HCT116 (cell line): ENCODE measurements around the gene OPN1SW. TPM values are rescaled to one million over a fixed set of nuclear protein-coding genes. Genes with fewer than 3 reads are reported as not detected.

Source experiments
- ATAC-seq: fragments of 200-7000 bp; cut with Tn5 transposase; 2 replicates; pipeline ENCODE4 v1.9.1; 2020; ENCODE audit warnings: mild to moderate bottlenecking, moderate library complexity
- BruUV-seq: library from RNA; stranded (reverse); fragments of 400-500 nt; replicated peaks from 2 replicates; lab custom pipeline; 2021; lab: Mats Ljungman, UMichigan
- CTCF ChIA-PET: fragments of 300-600 bp; sonication (Branson Sonifier 250); formaldehyde crosslinking; loops from one replicate; lab custom pipeline; 2021; ENCODE audit warnings: antibody characterized with exemption; lab: Charles Lee
- POLR2A ChIA-PET: fragments of 300-600, 350-600 bp; sonication (Branson Sonifier 250); formaldehyde crosslinking; loops from one replicate; lab custom pipeline; 2021; ENCODE audit warnings: antibody characterized with exemption; lab: Charles Lee
- RAD21 ChIA-PET, 2 experiments: fragments of 300-600 bp; sonication (Branson Sonifier 250); formaldehyde crosslinking; loops; one replicate each; lab custom pipeline; 2023; ENCODE audit warnings: low total read pairs in 2 of 2; ENCODE audit not compliant: uncharacterized antibody in 2 of 2, unreplicated experiment in 2 of 2, low non-redundant PET in 1 of 2; lab: Charles Lee
- DNase-seq: peaks from one replicate; pipeline ENCODE4 v3.0.0-alpha.2; 2010; ENCODE audit warnings: low read depth, low spot score
- H2AFZ ChIP-seq: fragments of 200-600 bp; shearing (Covaris generic), sonication (generic); 2 replicates; pipeline ENCODE4 v1.6.1; 2017; ENCODE audit warnings: low read depth, mixed run types, mixed read lengths, antibody characterized with exemption, low read length; ENCODE audit not compliant: poor library complexity, severe bottlenecking
- H3K27ac ChIP-seq: 2 replicates; pipeline ENCODE4 v1.5.1; 2012; ENCODE audit warnings: low read depth, low read length
- H3K27me3 ChIP-seq: fragments of 200-600 bp; sonication (generic); 2 replicates; pipeline ENCODE4 v1.6.1; 2016; ENCODE audit warnings: mixed run types, low read length, mixed read lengths; ENCODE audit not compliant: insufficient read depth
- H3K36me3 ChIP-seq, 2 experiments: fragments of 200-500 bp in 1 of 2; fragments of 200-600 bp in 1 of 2; sonication (Bioruptor generic) in 1 of 2; sonication (generic) in 1 of 2; 2 replicates each; pipeline versions ENCODE4 v1.5.1 to v1.6.1; 2014 to 2016; ENCODE audit warnings: low read length in 2 of 2, inconsistent platforms in 1 of 2, mixed read lengths in 1 of 2, mixed run types in 1 of 2; ENCODE audit not compliant: insufficient read depth in 2 of 2, control insufficient read depth in 1 of 2
- H3K4me1 ChIP-seq, 2 experiments: fragments of 200-600 bp in 1 of 2; sonication (generic) in 1 of 2; 2 replicates each; pipeline versions ENCODE4 v1.5.1 to v1.6.1; 2012 to 2017; ENCODE audit warnings: low read length in 2 of 2, inconsistent platforms in 1 of 2, mild to moderate bottlenecking in 1 of 2, mixed read lengths in 1 of 2, mixed run types in 1 of 2, moderate library complexity in 1 of 2; ENCODE audit not compliant: insufficient read depth in 2 of 2, control insufficient read depth in 1 of 2
- H3K4me2 ChIP-seq: fragments of 200-600 bp; sonication (generic); 2 replicates; pipeline ENCODE4 v1.6.1; 2017; ENCODE audit warnings: mixed run types, low read length, mixed read lengths
- H3K4me3 ChIP-seq, 2 experiments: fragments of 200-600 bp in 1 of 2; sonication (generic) in 1 of 2; replicated peaks in 1 of 2; 2 replicates each; pipeline ENCODE4 v1.5.1; 2011 to 2016; ENCODE audit warnings: low read length in 2 of 2, control low read depth in 1 of 2, low read depth in 1 of 2, mild to moderate bottlenecking in 1 of 2, mixed read lengths in 1 of 2, mixed run types in 1 of 2
- H3K79me2 ChIP-seq: fragments of 200-600 bp; sonication (generic); 2 replicates; pipeline ENCODE4 v1.6.1; 2017; ENCODE audit warnings: mild to moderate bottlenecking, mixed run types, low read length, moderate library complexity, mixed read lengths; ENCODE audit not compliant: insufficient read depth
- H3K9ac ChIP-seq: fragments of 200-600 bp; sonication (generic); 2 replicates; pipeline ENCODE4 v1.6.1; 2016; ENCODE audit warnings: low read length, mixed read lengths
- H3K9me2 ChIP-seq: fragments of 200-600 bp; sonication (generic), shearing (Covaris generic); 2 replicates; pipeline ENCODE4 v1.6.1; 2017; ENCODE audit warnings: mixed run types, mild to moderate bottlenecking, moderate library complexity; ENCODE audit not compliant: insufficient read depth
- H3K9me3 ChIP-seq, 2 experiments: fragments of 200-500 bp in 1 of 2; fragments of 200-600 bp in 1 of 2; sonication (Bioruptor generic) in 1 of 2; sonication (generic) in 1 of 2; 2 replicates each; pipeline ENCODE4 v1.6.1; 2014 to 2017; ENCODE audit warnings: low read length in 2 of 2, mixed read lengths in 2 of 2, inconsistent platforms in 1 of 2, low read depth in 1 of 2, mild to moderate bottlenecking in 1 of 2, mixed run types in 1 of 2, moderate library complexity in 1 of 2; ENCODE audit not compliant: control insufficient read depth in 1 of 2, insufficient read depth in 1 of 2
- H4K20me1 ChIP-seq: fragments of 200-600 bp; sonication (generic), shearing (Covaris generic); 2 replicates; pipeline ENCODE4 v1.6.1; 2017; ENCODE audit warnings: mixed run types, mild to moderate bottlenecking, moderate library complexity; ENCODE audit not compliant: insufficient read depth
- CEBPB ChIP-seq: IDR thresholded peaks from 2 replicates; pipeline ENCODE4 v1.6.1; 2012; ENCODE audit warnings: low read depth
- EGR1 ChIP-seq: IDR thresholded peaks from 2 replicates; pipeline ENCODE4 v1.6.1; 2012; ENCODE audit warnings: low read depth
- ELF1 ChIP-seq: IDR thresholded peaks from 2 replicates; pipeline ENCODE4 v1.6.1; 2012; ENCODE audit warnings: low read depth, borderline replicate concordance
- EZH2phosphoT487 ChIP-seq: fragments of 200-600 bp; IDR thresholded peaks from 2 replicates; pipeline ENCODE4 v1.6.1; 2018; ENCODE audit warnings: antibody characterized with exemption, borderline replicate concordance
- POLR2A ChIP-seq: IDR thresholded peaks from 2 replicates; pipeline ENCODE4 v1.7.0; 2011; ENCODE audit warnings: borderline replicate concordance; ENCODE audit not compliant: insufficient read depth, insufficient read length; ENCODE audit errors: extremely low read depth
- POLR2AphosphoS5 ChIP-seq: IDR thresholded peaks from 2 replicates; pipeline ENCODE4 v1.6.1; 2011; ENCODE audit warnings: mild to moderate bottlenecking, low read depth, low read length, moderate library complexity
- RAD21 ChIP-seq: IDR thresholded peaks from 2 replicates; pipeline ENCODE4 v1.6.1; 2012; ENCODE audit warnings: low read depth, mild to moderate bottlenecking
- SIN3A ChIP-seq: IDR thresholded peaks from 2 replicates; pipeline ENCODE4 v1.6.1; 2012; ENCODE audit warnings: low read depth
- SP1 ChIP-seq: IDR thresholded peaks from 2 replicates; pipeline ENCODE4 v1.6.1; 2012; ENCODE audit warnings: low read depth
- TCF7L2 ChIP-seq: IDR thresholded peaks from 2 replicates; pipeline ENCODE4 v1.7.0; 2011; ENCODE audit warnings: borderline replicate concordance, inconsistent platforms; ENCODE audit not compliant: insufficient read depth, insufficient read length; ENCODE audit errors: extremely low read depth
- YY1 ChIP-seq: IDR thresholded peaks from 2 replicates; pipeline ENCODE4 v1.6.1; 2011; ENCODE audit warnings: low read length, low read depth, moderate library complexity, mild to moderate bottlenecking; ENCODE audit not compliant: insufficient replicate concordance; ENCODE audit errors: extremely low read depth
- ZBTB33 ChIP-seq: IDR thresholded peaks from 2 replicates; pipeline ENCODE4 v1.6.1; 2011; ENCODE audit warnings: mild to moderate bottlenecking, low read length, moderate library complexity; ENCODE audit not compliant: insufficient replicate concordance; ENCODE audit errors: extremely low read depth
- intact Hi-C: fragments of 100-400 bp; cut with micrococcal nuclease; formaldehyde crosslinking; loops from 2 replicates; pipeline ENCODE4 v1.10.0; 2022
- total RNA-seq: library from RNA; stranded (reverse); gene quantifications from one replicate; pipeline ENCODE4 v1.2.1, GENCODE V29; 2021; ENCODE audit not compliant: unreplicated experiment

Gene OPN1SW
- total RNA-seq, 1 experiment from 2014 or later, result not detected

GRCh38 chr7:128745706-128746105, 29.9 kb downstream of the OPN1SW start:
- RAD21 ChIA-PET, result no interaction called here
- no peak for DNase-seq
- Histone ChIP-seq H3K27ac (no peak overlapping the region), H3K79me2 (peaks cover 98% of the 10 kb centered on the region), H3K9me3 (no peaks in the 10 kb centered on the region), H2AFZ (no peak overlapping the region), H3K27me3 (no peaks in the 10 kb centered on the region)
- no TSS peak for BruUV-seq
- CTCF ChIA-PET, result no interaction called here
- no peak for TF ChIP-seq ZBTB33
- no peak for TF ChIP-seq EZH2phosphoT487
- no peak for TF ChIP-seq POLR2A
- no peak for TF ChIP-seq RAD21
- TF ChIP-seq YY1, result no peak
- TF ChIP-seq, all 23 proteins: peak for 0
- peaks cover 40% of the 10 kb centered on the region; the same call in 1 of the 2 replicates for H4K20me1 ChIP-seq
- H3K9me2 ChIP-seq, result no peaks in the 10 kb centered on the region
- H3K36me3 ChIP-seq, result peaks cover 20 to 21% of the 10 kb centered on the region in 2 experiments
- no peak overlapping the region for H3K4me2 ChIP-seq
- intact Hi-C loops, result no loop called here
- H3K4me1 ChIP-seq, result peaks cover under 1 to 11% of the 10 kb centered on the region in 2 experiments; a peak in 2 of 4 replicates
- ATAC-seq, result no peak
- H3K9ac ChIP-seq, result no peak overlapping the region
- POLR2A ChIA-PET, result no interaction called here
- no peak overlapping the region for H3K4me3 ChIP-seq

GRCh38 chr7:128744366-128744905, 31.2 kb downstream of the OPN1SW start:
- Histone ChIP-seq H3K27ac (no peak overlapping the region), H3K9me3 (no peaks in the 10 kb centered on the region), H3K4me1 (peaks cover 4 to 20% of the 10 kb centered on the region in 2 experiments; a peak in 2 of 4 replicates), H3K79me2 (peaks cover 100% of the 10 kb centered on the region), H3K9me2 (no peaks in the 10 kb centered on the region), H3K27me3 (no peaks in the 10 kb centered on the region), H3K4me2 (no peak overlapping the region), H4K20me1 (peaks cover 45% of the 10 kb centered on the region; the same call in 1 of the 2 replicates), H2AFZ (no peak overlapping the region), H3K36me3 (peaks cover 11 to 14% of the 10 kb centered on the region in 2 experiments), H3K4me3 (no peak overlapping the region), H3K9ac (no peak overlapping the region)
- intact Hi-C loops, result no loop called here
- POLR2A ChIA-PET, result no interaction called here
- RAD21 ChIA-PET, result no interaction called here
- no peak for DNase-seq
- CTCF ChIA-PET, result no interaction called here
- BruUV-seq, result no TSS peak
- ATAC-seq, result no peak
- no peak for TF ChIP-seq ZBTB33
- no peak for TF ChIP-seq POLR2A
- no peak for TF ChIP-seq EGR1
- TF ChIP-seq POLR2AphosphoS5, result no peak
- TF ChIP-seq ELF1, result no peak
- TF ChIP-seq SIN3A, result no peak
- TF ChIP-seq RAD21, result no peak
- no peak for TF ChIP-seq CEBPB
- TF ChIP-seq SP1, result no peak
- TF ChIP-seq TCF7L2, result no peak
